Measurements from ENCODE around the gene PCOLCE2.

PCOLCE2 gene

GRCh38 chr3:142863930-142864920, 24.7 kb downstream of the PCOLCE2 start:
- no peak for DNase-seq

- no peak for DNase-seq
Observed at GRCh38 chr3:142863010-142863817, 25.7 kb downstream of the PCOLCE2 start.

GRCh38 chr3:142861926-142862325, 27.0 kb downstream of the PCOLCE2 start:
- DNase-seq: no peak

GRCh38 chr3:142858043-142858442, 30.8 kb downstream of the PCOLCE2 start:
- no peak for DNase-seq

- no peak for DNase-seq
Observed at GRCh38 chr3:142857056-142857455, 31.8 kb downstream of the PCOLCE2 start.

- no peak for DNase-seq
Observed at GRCh38 chr3:142853270-142854168, 35.4 kb downstream of the PCOLCE2 start.

- DNase-seq: no peak
Observed at GRCh38 chr3:142852009-142852408, 36.9 kb downstream of the PCOLCE2 start.

GRCh38 chr3:142850395-142851023, 38.4 kb downstream of the PCOLCE2 start:
- DNase-seq: no peak

GRCh38 chr3:142849148-142849547, 39.7 kb downstream of the PCOLCE2 start:
- DNase-seq: no peak

- no peak for DNase-seq
Observed at GRCh38 chr3:142846779-142847577, 41.9 kb downstream of the PCOLCE2 start.

GRCh38 chr3:142844339-142844977, 44.4 kb downstream of the PCOLCE2 start:
- no peak for DNase-seq

- no peak for DNase-seq
Observed at GRCh38 chr3:142839831-142840230, 49.1 kb downstream of the PCOLCE2 start.

GRCh38 chr3:142837526-142837925, 51.4 kb downstream of the PCOLCE2 start:
- DNase-seq: no peak

- peak; percentile 53 for DNase-seq
Observed at GRCh38 chr3:142828703-142829305, 60.1 kb downstream of the PCOLCE2 start.

- DNase-seq: no peak
Observed at GRCh38 chr3:142819179-142819578, 69.7 kb downstream of the PCOLCE2 start.

- no peak for DNase-seq
Observed at GRCh38 chr3:142818651-142819050, 70.2 kb downstream of the PCOLCE2 start.

- no peak for DNase-seq
Observed at GRCh38 chr3:142817897-142818296, 71.0 kb downstream of the PCOLCE2 start.

GRCh38 chr3:142817356-142817755, 71.5 kb downstream of the PCOLCE2 start:
- no peak for DNase-seq

- DNase-seq: no peak
Observed at GRCh38 chr3:142815803-142816202, 73.1 kb downstream of the PCOLCE2 start.

GRCh38 chr3:142809259-142809658, 79.6 kb downstream of the PCOLCE2 start:
- DNase-seq: no peak

Data from activated CD4-positive, alpha-beta T cell treated with anti-CD3 and anti-CD28 coated beads, Interleukin-2, amount 50 U/mL, for 1 hour (primary cell).